ENCODE results near the gene ANKDD1B. TPM values are rescaled to one million over a fixed set of nuclear protein-coding genes. Genes with fewer than 3 reads are reported as not detected.

ANKDD1B gene
- total and polyA plus RNA-seq, 10 donors: 0.20 to 1.4 (median 0.40) TPM

- Histone ChIP-seq H3K36me3 (peaks cover 0 to 65% (median 33%) of the 10 kb centered on the region in 6 donors), H3K27ac (no peak overlapping the region), H3K4me1 (no peaks in the 10 kb centered on the region), H3K9me3 (no peaks in the 10 kb centered on the region), H3K4me3 (no peak overlapping the region), H3K27me3 (replicated peaks in 1 of 7) (no peaks in the 10 kb centered on the region)
- intact Hi-C loops (cut with DNase I; ENCODE audit: low total_unique reads): no loop called here
- no peak for DNase-seq
- WGBS, 5 donors: 89 to 98% (median 91%) methylated on average over 4 of the region's 4 CpGs
- TF ChIP-seq CTCF (IDR thresholded peaks at IDR 0.05 in 8 of 11, conservative IDR thresholded peaks at IDR 0.05 in 3 of 11) (no peak), POLR2A (IDR thresholded peaks at IDR 0.05) (no peak), POLR2AphosphoS5 (IDR thresholded peaks at IDR 0.05) (no peak)
Observed at GRCh38 chr5:75701856-75702255, 90.6 kb downstream of the ANKDD1B start.

- TF ChIP-seq CTCF (IDR thresholded peaks at IDR 0.05 in 8 of 11, conservative IDR thresholded peaks at IDR 0.05 in 3 of 11): no peak
- no peak for TF ChIP-seq POLR2A (IDR thresholded peaks at IDR 0.05)
- no peak for TF ChIP-seq POLR2AphosphoS5 (IDR thresholded peaks at IDR 0.05)
- H3K4me1 ChIP-seq: peaks cover 0 to 13% (median 5%) of the 10 kb centered on the region in 6 donors
- intact Hi-C loops (cut with DNase I; ENCODE audit: low total_unique reads): no loop called here
- 45 to 75% (median 70%) methylated on average over 1 of the region's 1 CpG for WGBS, 5 donors
- H3K36me3 ChIP-seq: peaks cover 0 to 87% (median 45%) of the 10 kb centered on the region in 6 donors
- no peaks in the 10 kb centered on the region for H3K9me3 ChIP-seq
- H3K27ac ChIP-seq: no peak overlapping the region
- no peak for DNase-seq
- H3K4me3 ChIP-seq: no peak overlapping the region
- H3K27me3 ChIP-seq (replicated peaks in 1 of 7): no peaks in the 10 kb centered on the region
Observed at GRCh38 chr5:75706016-75706415, 94.8 kb downstream of the ANKDD1B start.

GRCh38 chr5:75706775-75707174 is 95.5 kb downstream of the ANKDD1B start:
- intact Hi-C loops (cut with DNase I; ENCODE audit: low total_unique reads): no loop called here
- H3K4me3 ChIP-seq: no peak overlapping the region
- no peaks in the 10 kb centered on the region for H3K27me3 ChIP-seq (replicated peaks in 1 of 7)
- peaks cover 0 to 21% (median 9%) of the 10 kb centered on the region in 6 donors for H3K4me1 ChIP-seq
- H3K36me3 ChIP-seq: peaks cover 0 to 89% (median 43%) of the 10 kb centered on the region in 6 donors
- 87 to 97% (median 93%) methylated on average over 3 of the region's 3 CpGs for WGBS, 5 donors
- H3K9me3 ChIP-seq: no peaks in the 10 kb centered on the region
- H3K27ac ChIP-seq: no peak overlapping the region
- TF ChIP-seq POLR2AphosphoS5 (IDR thresholded peaks at IDR 0.05): no peak
- no peak for TF ChIP-seq CTCF (IDR thresholded peaks at IDR 0.05 in 8 of 11, conservative IDR thresholded peaks at IDR 0.05 in 3 of 11)
- no peak for TF ChIP-seq POLR2A (IDR thresholded peaks at IDR 0.05)
- DNase-seq: no peak

GRCh38 chr5:75707911-75708509 is 96.8 kb downstream of the ANKDD1B start:
- TF ChIP-seq CTCF (IDR thresholded peaks at IDR 0.05 in 8 of 11, conservative IDR thresholded peaks at IDR 0.05 in 3 of 11) (no peak), POLR2AphosphoS5 (IDR thresholded peaks at IDR 0.05) (no peak), POLR2A (IDR thresholded peaks at IDR 0.05) (no peak)
- 80 to 97% (median 89%) methylated on average over 1 of the region's 1 CpG for WGBS, 5 donors
- Histone ChIP-seq H3K36me3 (peaks cover 0 to 89% (median 35%) of the 10 kb centered on the region in 6 donors), H3K4me1 (peaks cover 0 to 31% (median 11%) of the 10 kb centered on the region in 6 donors), H3K27ac (no peak overlapping the region), H3K27me3 (replicated peaks in 1 of 7) (no peaks in the 10 kb centered on the region), H3K4me3 (no peak overlapping the region), H3K9me3 (no peaks in the 10 kb centered on the region)
- DNase-seq: no peak
- intact Hi-C loops (cut with DNase I; ENCODE audit: low total_unique reads): no loop called here
